Loucy (cell line): Measurements from ENCODE around the gene FDPS.

Experiments
- H2AFZ ChIP-seq: fragments of 200-600 bp; sonication (generic); 2 replicates; pipeline ENCODE4 v1.6.0; 2016; ENCODE audit warnings: antibody characterized with exemption, mild to moderate bottlenecking, low read length, moderate library complexity
- H3F3A ChIP-seq: fragments of 200-600 bp; 2 replicates; pipeline ENCODE4 v1.6.0; 2016; ENCODE audit warnings: antibody characterized with exemption, low read depth, mild to moderate bottlenecking
- H3K27me3 ChIP-seq: fragments of 200-600 bp; sonication (generic); 2 replicates; pipeline ENCODE4 v1.6.1; 2014; ENCODE audit warnings: low read length, mild to moderate bottlenecking; ENCODE audit not compliant: insufficient read depth, poor library complexity, severe bottlenecking
- H3K36me3 ChIP-seq: fragments of 200-600 bp; sonication (generic); 2 replicates; pipeline ENCODE4 v1.6.1; 2016; ENCODE audit warnings: low read length; ENCODE audit not compliant: insufficient read depth
- H3K4me1 ChIP-seq: fragments of 200-600 bp; sonication (generic); 2 replicates; pipeline ENCODE4 v1.5.1; 2014; ENCODE audit warnings: low read length, mild to moderate bottlenecking; ENCODE audit not compliant: insufficient read depth, poor library complexity, severe bottlenecking
- H3K4me2 ChIP-seq: fragments of 200-600 bp; sonication (generic); 2 replicates; pipeline ENCODE4 v1.6.0; 2014; ENCODE audit warnings: antibody characterized with exemption, low read length, low read depth, mild to moderate bottlenecking; ENCODE audit not compliant: poor library complexity, severe bottlenecking
- H3K4me3 ChIP-seq: fragments of 200-600 bp; sonication (generic); 2 replicates; pipeline ENCODE4 v1.5.1; 2014; ENCODE audit warnings: low read length, mild to moderate bottlenecking, mixed read lengths; ENCODE audit not compliant: poor library complexity, severe bottlenecking
- H3K79me2 ChIP-seq: fragments of 200-600 bp; sonication (generic); 2 replicates; pipeline ENCODE4 v1.6.1; 2014; ENCODE audit warnings: low read length; ENCODE audit not compliant: insufficient read depth
- H3K9ac ChIP-seq: fragments of 200-600 bp; sonication (generic); 2 replicates; pipeline ENCODE4 v1.6.0; 2014; ENCODE audit warnings: mild to moderate bottlenecking, low read depth, low read length, moderate library complexity; ENCODE audit not compliant: poor library complexity, severe bottlenecking
- H3K9me2 ChIP-seq: fragments of 200-600 bp; sonication (generic); replicated peaks from 2 replicates; pipeline ENCODE4 v1.6.1; 2016; ENCODE audit warnings: low read depth, low read length, mixed read lengths
- H3K9me3 ChIP-seq: fragments of 200-600 bp; sonication (generic); 2 replicates; pipeline ENCODE4 v1.6.1; 2014; ENCODE audit warnings: mild to moderate bottlenecking, antibody characterized with exemption, low read length, low read depth; ENCODE audit not compliant: insufficient read depth
- H4K20me1 ChIP-seq: fragments of 200-600 bp; sonication (generic); 2 replicates; pipeline ENCODE4 v1.6.0; 2014; ENCODE audit warnings: antibody characterized with exemption, low read length, mild to moderate bottlenecking; ENCODE audit not compliant: insufficient read depth, poor library complexity, severe bottlenecking
- CTCF ChIP-seq: fragments of 200-600 bp; sonication (generic); conservative IDR thresholded peaks from 2 replicates; pipeline ENCODE4 v1.5.1; 2014; ENCODE audit warnings: mild to moderate bottlenecking, antibody characterized with exemption, low read length
- EZH2phosphoT487 ChIP-seq: fragments of 200-600 bp; IDR thresholded peaks from 2 replicates; pipeline ENCODE4 v1.6.1; 2018; ENCODE audit warnings: antibody characterized with exemption, mild to moderate bottlenecking, moderate library complexity, borderline replicate concordance

FDPS gene

GRCh38 chr1:155313261-155313660, 4.6 kb downstream of the FDPS start:
- TF ChIP-seq CTCF (no peak), EZH2phosphoT487 (no peak)
- peaks cover 25% of the 10 kb centered on the region; the same call in 1 of the 2 replicates for H3K36me3 ChIP-seq
- H3K4me2 ChIP-seq = peak overlapping the region; percentile 60
- H3K27me3 ChIP-seq = peaks cover 5% of the 10 kb centered on the region
- peaks cover 38% of the 10 kb centered on the region for H4K20me1 ChIP-seq
- no peaks in the 10 kb centered on the region for H3K9me2 ChIP-seq
- peaks cover 33% of the 10 kb centered on the region for H3K4me1 ChIP-seq
- no peak overlapping the region for H3K4me3 ChIP-seq
- no peaks in the 10 kb centered on the region for H3K9me3 ChIP-seq
- H3K9ac ChIP-seq = no peak overlapping the region
- peaks cover under 1% of the 10 kb centered on the region; the same call in 1 of the 2 replicates for H3F3A ChIP-seq
- peaks cover 76% of the 10 kb centered on the region for H3K79me2 ChIP-seq
- no peak overlapping the region for H2AFZ ChIP-seq

- Histone ChIP-seq H3K4me3 (no peak overlapping the region), H2AFZ (no peak overlapping the region), H3K36me3 (peaks cover 55% of the 10 kb centered on the region; the same call in 1 of the 2 replicates), H3K27me3 (no peaks in the 10 kb centered on the region), H3K79me2 (peaks cover 44% of the 10 kb centered on the region), H4K20me1 (peaks cover 28% of the 10 kb centered on the region), H3K4me2 (no peak overlapping the region), H3F3A (no peaks in the 10 kb centered on the region), H3K4me1 (peaks cover 11% of the 10 kb centered on the region), H3K9ac (no peak overlapping the region), H3K9me2 (no peaks in the 10 kb centered on the region), H3K9me3 (no peaks in the 10 kb centered on the region)
- no peak for TF ChIP-seq CTCF
- no peak for TF ChIP-seq EZH2phosphoT487
These were observed 8.3 kb downstream of the FDPS start for GRCh38 chr1:155316922-155317321.

- H3F3A ChIP-seq = no peaks in the 10 kb centered on the region
- no peak for TF ChIP-seq EZH2phosphoT487
- no peaks in the 10 kb centered on the region for H3K9me2 ChIP-seq
- H4K20me1 ChIP-seq = peaks cover 28% of the 10 kb centered on the region
- H3K36me3 ChIP-seq = peaks cover 49% of the 10 kb centered on the region; the same call in 1 of the 2 replicates
- H3K4me2 ChIP-seq = no peak overlapping the region
- peaks cover 9% of the 10 kb centered on the region for H3K4me1 ChIP-seq
- no peaks in the 10 kb centered on the region for H3K27me3 ChIP-seq
- H3K9me3 ChIP-seq = no peaks in the 10 kb centered on the region
- no peak overlapping the region for H2AFZ ChIP-seq
- H3K79me2 ChIP-seq = peaks cover 32% of the 10 kb centered on the region
- no peak overlapping the region for H3K9ac ChIP-seq
- H3K4me3 ChIP-seq = no peak overlapping the region
These were observed 9.4 kb downstream of the FDPS start for GRCh38 chr1:155318082-155318481.

GRCh38 chr1:155319536-155319935, 10.9 kb downstream of the FDPS start:
- Histone ChIP-seq H3K9ac (no peak overlapping the region), H3K9me2 (no peaks in the 10 kb centered on the region), H3K27me3 (no peaks in the 10 kb centered on the region), H3K4me1 (peaks cover 8% of the 10 kb centered on the region), H3K36me3 (peaks cover 47% of the 10 kb centered on the region; the same call in 1 of the 2 replicates), H2AFZ (no peak overlapping the region), H3K4me2 (no peak overlapping the region), H3K4me3 (no peak overlapping the region), H3F3A (no peaks in the 10 kb centered on the region), H3K9me3 (no peaks in the 10 kb centered on the region), H4K20me1 (peaks cover 23% of the 10 kb centered on the region), H3K79me2 (peaks cover 22% of the 10 kb centered on the region)
- no peak for TF ChIP-seq CTCF
- no peak for TF ChIP-seq EZH2phosphoT487
